HuH-7.5 (cell line): ENCODE measurements around the gene MS4A15.
A peak's percentile ranks its signal among the peaks of the same experiment; 100 is the strongest.
"Not testable (repeated sequence)": the region's sequence is repeated elsewhere in the genome, so short reads cannot be mapped to it uniquely, and the experiment has no call there.

ENCODE experiments used
- DNase-seq: peaks from one replicate; pipeline ENCODE4 v3.0.0; 2011; ENCODE audit warnings: low spot score

The MS4A15 gene

GRCh38 chr11:60754887-60755286 lies 1.8 kb upstream of the MS4A15 start:
- no peak for DNase-seq

GRCh38 chr11:60757231-60757800 lies 649 bp downstream of the MS4A15 start:
- DNase-seq: no peak

- DNase-seq: not testable (repeated sequence)
These were observed 2.0 kb downstream of the MS4A15 start for GRCh38 chr11:60758671-60759070.

DNA sequence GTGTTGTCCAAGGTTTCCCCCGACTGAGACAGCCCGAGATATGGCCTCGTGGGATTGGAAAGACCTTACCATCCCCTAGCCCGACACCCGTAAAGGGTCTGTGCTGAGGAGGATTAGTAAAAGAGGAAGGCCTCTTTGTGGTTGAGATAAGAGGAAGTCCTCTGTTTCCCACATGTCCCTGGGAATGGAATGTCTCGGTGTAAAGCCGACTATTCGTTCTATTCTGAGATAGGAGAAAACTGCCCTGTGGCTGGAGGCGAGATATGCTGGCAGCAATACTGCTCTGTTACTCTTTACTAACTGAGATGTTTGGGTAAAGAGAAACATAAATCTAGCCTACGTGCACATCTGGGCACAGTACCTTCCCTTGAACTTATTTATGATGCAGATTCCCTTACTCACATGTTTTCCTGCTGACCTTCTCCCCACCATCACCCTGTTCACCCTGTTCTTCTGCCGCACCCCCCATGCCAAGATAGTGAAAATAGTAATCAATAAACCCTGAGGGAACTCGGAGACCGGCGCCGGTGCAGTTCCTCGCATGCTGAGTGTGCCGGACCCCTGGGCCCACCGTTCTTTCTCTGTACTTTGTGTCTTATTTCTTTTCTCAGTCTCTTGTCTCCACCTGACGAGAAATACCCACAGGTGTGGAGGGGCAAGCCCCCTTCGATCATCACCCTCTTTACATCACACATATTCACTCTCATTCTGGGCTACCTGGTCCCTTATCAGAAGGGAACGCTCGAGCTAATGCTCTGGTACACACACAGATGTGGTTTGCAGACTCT lies 3.0 kb downstream of the MS4A15 start:
- DNase-seq: not testable (repeated sequence)

GRCh38 chr11:60761436-60762190 lies 4.9 kb downstream of the MS4A15 start:
- DNase-seq: no peak

GRCh38 chr11:60762851-60763691 lies 6.4 kb downstream of the MS4A15 start:
- no peak for DNase-seq

DNA sequence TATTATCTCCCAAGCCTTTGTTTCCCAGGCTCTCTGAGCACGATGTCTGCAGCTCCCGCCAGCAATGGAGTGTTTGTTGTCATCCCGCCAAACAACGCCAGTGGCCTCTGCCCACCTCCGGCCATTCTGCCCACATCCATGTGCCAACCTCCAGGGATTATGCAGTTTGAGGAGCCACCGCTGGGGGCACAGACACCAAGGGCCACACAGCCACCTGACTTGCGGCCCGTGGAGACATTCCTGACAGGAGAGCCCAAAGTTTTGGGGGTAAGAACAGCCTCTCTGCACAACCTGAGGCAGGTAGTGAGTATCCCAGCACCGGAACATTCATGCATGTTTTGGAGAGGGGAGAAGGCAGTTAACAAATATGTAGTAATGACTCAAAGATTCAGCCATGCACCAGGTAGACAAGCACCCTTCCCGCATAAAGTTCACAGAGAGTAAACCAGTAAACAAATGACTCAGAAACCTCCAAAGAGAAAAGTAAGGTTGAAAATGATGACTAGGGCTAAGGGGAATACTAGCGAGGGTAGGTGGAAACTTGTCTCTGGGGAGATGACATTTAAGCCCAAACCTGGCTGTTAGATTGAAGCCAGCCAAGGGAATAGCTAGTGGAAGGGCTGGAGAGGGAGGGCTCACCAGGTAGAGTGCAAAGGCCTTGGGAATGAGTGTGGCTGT lies 7.2 kb downstream of the MS4A15 start:
- no peak for DNase-seq

- no peak for DNase-seq
These were observed 8.2 kb downstream of the MS4A15 start for GRCh38 chr11:60764879-60765278.

GRCh38 chr11:60765355-60765754 lies 8.7 kb downstream of the MS4A15 start:
- DNase-seq: no peak

GRCh38 chr11:60766547-60766946 lies 9.9 kb downstream of the MS4A15 start:
- no peak for DNase-seq

- no peak for DNase-seq
These were observed 10.7 kb downstream of the MS4A15 start for GRCh38 chr11:60767388-60767811.

DNA sequence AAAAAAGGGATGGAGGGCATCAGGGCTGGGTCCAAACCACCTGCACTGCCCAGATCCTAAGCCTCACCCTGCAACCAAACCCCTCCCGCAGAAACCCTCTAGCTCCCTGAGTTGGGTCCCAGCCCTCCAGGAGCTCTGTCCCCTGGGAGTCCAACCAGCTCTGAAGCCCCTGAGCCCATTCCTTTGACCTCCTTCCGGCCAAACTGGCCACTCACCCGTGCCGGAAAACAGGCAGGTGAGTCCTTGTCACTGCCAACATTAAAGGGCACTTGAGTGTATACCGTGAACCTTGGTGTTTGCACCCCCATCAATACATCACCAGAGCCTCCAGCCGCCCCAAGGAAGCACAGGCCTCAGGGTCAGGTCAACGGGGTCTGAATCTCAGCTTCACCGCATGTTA lies 11.5 kb downstream of the MS4A15 start:
- no peak for DNase-seq

GRCh38 chr11:60769273-60769672 lies 12.6 kb downstream of the MS4A15 start:
- DNase-seq: no peak

DNA sequence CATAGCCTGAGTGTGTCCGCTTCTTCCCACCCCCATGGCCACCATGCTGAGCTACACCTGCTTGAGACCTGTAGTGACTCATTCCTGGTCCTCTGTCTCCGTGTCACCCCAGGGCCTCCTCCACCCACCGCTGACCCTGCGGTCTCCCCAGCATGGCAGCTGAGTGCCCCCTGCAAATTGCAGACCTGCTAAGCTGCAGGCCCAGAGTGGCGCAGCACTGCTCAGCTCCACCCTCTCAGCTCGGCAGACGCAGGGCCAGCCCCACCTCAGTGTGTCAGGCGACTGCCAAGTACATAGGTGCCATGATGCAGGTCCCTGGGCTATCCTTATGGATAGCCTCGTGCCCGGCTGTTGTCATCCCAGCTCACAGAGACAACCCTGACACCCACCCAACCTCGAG lies 13.1 kb downstream of the MS4A15 start:
- no peak for DNase-seq

GRCh38 chr11:60771146-60771545 lies 14.5 kb downstream of the MS4A15 start:
- no peak for DNase-seq

- no peak for DNase-seq
These were observed 15.3 kb downstream of the MS4A15 start for GRCh38 chr11:60771879-60772525.

GRCh38 chr11:60772666-60773065 lies 16.0 kb downstream of the MS4A15 start:
- no peak for DNase-seq

DNA sequence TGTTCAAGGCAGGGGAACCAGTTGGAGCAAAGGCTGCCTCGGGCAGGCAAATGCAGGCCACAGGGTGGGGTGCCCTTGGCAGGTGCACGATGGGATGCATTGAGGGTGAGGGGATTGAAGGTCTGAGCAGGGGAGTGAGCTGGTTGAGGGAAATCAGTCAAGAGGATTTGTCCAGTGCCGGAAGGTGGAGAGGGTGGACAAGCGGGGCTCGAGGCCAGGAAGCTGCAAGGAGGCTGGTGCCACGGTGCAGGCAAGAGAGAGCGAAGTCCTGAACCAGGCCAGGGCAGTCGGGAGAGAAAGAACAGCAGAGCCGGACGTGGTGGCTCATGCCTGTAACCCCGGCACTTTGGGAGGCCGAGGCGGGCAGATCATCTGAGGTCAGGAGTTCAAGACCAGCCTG lies 18.1 kb downstream of the MS4A15 start:
- DNase-seq: no peak

DNA sequence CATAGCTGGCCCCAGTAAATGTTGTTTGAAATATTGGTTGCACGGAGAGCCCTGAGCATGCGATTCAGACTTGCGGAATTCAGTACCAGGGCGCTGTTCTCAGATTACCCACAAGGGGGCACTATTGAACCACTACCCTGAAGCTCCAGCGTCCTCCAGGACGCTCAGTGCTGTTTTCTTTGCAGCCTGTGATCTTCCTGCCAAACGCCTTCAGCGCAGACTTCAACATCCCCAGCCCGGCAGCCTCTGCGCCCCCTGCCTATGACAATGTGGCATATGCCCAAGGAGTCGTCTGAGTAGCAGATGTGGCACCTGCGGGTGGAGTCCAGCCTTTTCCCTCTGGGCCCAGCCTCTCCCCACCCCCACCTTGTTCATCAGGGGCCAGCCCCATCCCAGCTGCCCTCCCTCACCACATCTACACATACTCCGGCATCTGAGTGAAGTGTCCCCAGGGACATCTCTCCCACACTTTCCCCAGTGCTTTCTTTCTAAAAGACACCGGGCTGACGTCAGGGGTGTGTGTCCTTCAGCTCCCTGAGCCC lies 18.8 kb downstream of the MS4A15 start:
- peak; percentile 88 for DNase-seq

GRCh38 chr11:60776167-60776566 lies 19.5 kb downstream of the MS4A15 start:
- DNase-seq: no peak

- no peak for DNase-seq
These were observed 20.4 kb downstream of the MS4A15 start for GRCh38 chr11:60777106-60777505.
